Common myeloid progenitor, CD34-positive (primary cell): ENCODE measurements around the gene EAPP.
"Not testable (repeated sequence)": the region's sequence is repeated elsewhere in the genome, so short reads cannot be mapped to it uniquely, and the experiment has no call there.

Experiments
- CTCF ChIA-PET: fragments of 350-600 bp; sonication (Branson Sonifier 250); formaldehyde crosslinking; loops from one replicate; lab custom pipeline; 2021; ENCODE audit warnings: antibody characterized with exemption; lab: Charles Lee
- POLR2A ChIA-PET: fragments of 350-600 bp; sonication (Branson Sonifier 250); formaldehyde crosslinking; loops from one replicate; lab custom pipeline; 2021; ENCODE audit warnings: antibody characterized with exemption; lab: Charles Lee
- DNase-seq, 3 donors: peaks; one replicate each; pipeline versions ENCODE4 v3.0.0 to v3.0.0-alpha.2; 2013
- H3K27ac ChIP-seq, 2 experiments: 1 replicate in 1 of 2; 2 replicates in 1 of 2; pipeline ENCODE4 v1.7.0; 2013; ENCODE audit warnings: inconsistent platforms in 2 of 2, low read length in 2 of 2, mild to moderate bottlenecking in 2 of 2, low read depth in 1 of 2, moderate library complexity in 1 of 2; ENCODE audit not compliant: severe bottlenecking in 2 of 2, insufficient read depth in 1 of 2, poor library complexity in 1 of 2
- H3K27me3 ChIP-seq, 5 experiments: replicated peaks in 2 of 5; 1 replicate in 3 of 5; 2 replicates in 2 of 5; pipeline versions ENCODE4 v1.6.1 to v1.7.0; 2013; ENCODE audit warnings: low read length in 4 of 5, mild to moderate bottlenecking in 2 of 5, moderate library complexity in 2 of 5, inconsistent platforms in 1 of 5; ENCODE audit not compliant: insufficient read depth in 5 of 5, control insufficient read depth in 4 of 5
- H3K36me3 ChIP-seq, 4 experiments: 1 replicate in 2 of 4; 2 replicates in 2 of 4; pipeline versions ENCODE4 v1.6.1 to v1.7.0; 2013; ENCODE audit warnings: low read length in 3 of 4, control low read depth in 1 of 4, mild to moderate bottlenecking in 1 of 4; ENCODE audit not compliant: control insufficient read depth in 4 of 4, insufficient read depth in 4 of 4
- H3K4me1 ChIP-seq, 4 experiments: 1 replicate in 3 of 4; 2 replicates in 1 of 4; pipeline versions ENCODE4 v1.6.1 to v1.7.1; 2013; ENCODE audit warnings: low read length in 3 of 4, mild to moderate bottlenecking in 3 of 4, control low read depth in 1 of 4, inconsistent platforms in 1 of 4, moderate library complexity in 1 of 4; ENCODE audit not compliant: control insufficient read depth in 4 of 4, insufficient read depth in 4 of 4; ENCODE audit errors: control extremely low read depth in 1 of 4
- H3K4me3 ChIP-seq, 7 experiments: 1 replicate in 4 of 7; 2 replicates in 3 of 7; pipeline versions ENCODE4 v1.5.1 to v1.7.0; 2013; ENCODE audit warnings: mild to moderate bottlenecking in 7 of 7, low read length in 6 of 7, moderate library complexity in 6 of 7, inconsistent platforms in 2 of 7, low read depth in 2 of 7, control low read depth in 1 of 7; ENCODE audit not compliant: insufficient read depth in 4 of 7, control insufficient read depth in 1 of 7; ENCODE audit errors: extremely low read depth in 1 of 7
- H3K9me3 ChIP-seq, 5 experiments: 1 replicate in 4 of 5; 2 replicates in 1 of 5; pipeline versions ENCODE4 v1.6.1 to v1.7.1; 2013; ENCODE audit warnings: low read length in 4 of 5, mild to moderate bottlenecking in 2 of 5, inconsistent platforms in 1 of 5, low read depth in 1 of 5, moderate library complexity in 1 of 5; ENCODE audit not compliant: control insufficient read depth in 4 of 5, insufficient read depth in 2 of 5; ENCODE audit errors: control extremely low read depth in 1 of 5
- WGBS: methylation state at CpG from one replicate; pipeline ENCODE4 v1.1.5; 2013; ENCODE audit not compliant: insufficient coverage; 5-methylcytosine and 5-hydroxymethylcytosine counted together

The EAPP gene

GRCh38 chr14:34538096-34538495 is 1.4 kb downstream of the EAPP start:
- 97% methylated on average over 4 of the region's 6 CpGs for WGBS
- Histone ChIP-seq H3K4me3 (peak overlapping the region in 6 of 7 experiments; percentile 96 to 99 (median 99)), H3K4me1 (peaks cover 10 to 24% (median 17%) of the 10 kb centered on the region in 4 experiments), H3K36me3 (peaks cover 6 to 25% (median 12%) of the 10 kb centered on the region in 4 experiments), H3K27ac (peak overlapping the region in 1 of 2 experiments; percentile 98)
- H3K27me3 ChIP-seq, H3K9me3 ChIP-seq, POLR2A ChIA-PET, DNase-seq: not testable (repeated sequence)
- CTCF ChIA-PET = interaction anchor here (1.0 kb wide), 1 partner anchor 207 kb away, joined by 3 read pairs; no protein-coding TSS in a partner anchor

DNA sequence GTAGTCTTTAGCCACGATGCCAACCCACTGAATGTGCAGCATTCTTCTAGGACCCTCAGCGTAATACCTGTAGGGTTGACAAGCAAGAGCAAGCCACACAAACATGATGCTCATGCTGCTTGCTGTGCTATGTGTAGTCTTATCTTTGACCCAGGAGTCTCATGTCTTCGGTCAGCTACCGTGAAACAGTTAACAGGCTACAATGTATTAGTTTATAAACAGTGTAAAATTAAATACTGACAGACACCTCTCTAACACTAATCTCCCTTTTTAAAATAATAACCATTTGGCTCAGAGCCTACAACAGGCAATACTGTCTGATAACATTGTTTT is 1.9 kb downstream of the EAPP start:
- DNase-seq = no peak
- 87% methylated on average over 2 of the region's 4 CpGs for WGBS
- H3K27ac ChIP-seq = peak overlapping the region in 1 of 2 experiments; percentile 98
- H3K27me3 ChIP-seq = no peaks in the 10 kb centered on the region
- peaks cover 6 to 30% (median 13%) of the 10 kb centered on the region in 4 experiments for H3K36me3 ChIP-seq
- no peaks in the 10 kb centered on the region for H3K9me3 ChIP-seq
- peaks cover 10 to 24% (median 17%) of the 10 kb centered on the region in 4 experiments for H3K4me1 ChIP-seq
- peak overlapping the region in 1 of 7 experiments; percentile 99 for H3K4me3 ChIP-seq
- POLR2A ChIA-PET = no interaction called here
- CTCF ChIA-PET = no interaction called here

GRCh38 chr14:34536951-34537676 is 2.4 kb downstream of the EAPP start:
- Histone ChIP-seq H3K9me3 (no peaks in the 10 kb centered on the region), H3K4me3 (no peak overlapping the region), H3K27me3 (no peaks in the 10 kb centered on the region), H3K27ac (no peak overlapping the region), H3K4me1 (peaks cover 10 to 24% (median 17%) of the 10 kb centered on the region in 4 experiments), H3K36me3 (peaks cover 8 to 35% (median 15%) of the 10 kb centered on the region in 4 experiments)
- ChIA-PET CTCF (interaction anchor here (2.1 kb wide), 1 partner anchor 13 kb away, joined by 6 read pairs; no protein-coding TSS in a partner anchor), POLR2A (no interaction called here)
- 100% methylated on average over 3 of the region's 4 CpGs for WGBS
- DNase-seq = no peak

- ChIA-PET POLR2A (no interaction called here), CTCF (interaction anchor here (1.2 to 1.8 kb wide), 2 partner anchors 8 to 202 kb away, joined by 3 to 4 read pairs; no protein-coding TSS in a partner anchor)
- H3K4me3 ChIP-seq = no peak overlapping the region
- no peak overlapping the region for H3K27ac ChIP-seq
- DNase-seq = no peak
- peaks cover 25 to 81% (median 46%) of the 10 kb centered on the region in 4 experiments for H3K36me3 ChIP-seq
- 100% methylated on average over 1 of the region's 1 CpG for WGBS
- no peaks in the 10 kb centered on the region for H3K27me3 ChIP-seq
- H3K9me3 ChIP-seq = no peaks in the 10 kb centered on the region
- no peaks in the 10 kb centered on the region for H3K4me1 ChIP-seq
Measured at GRCh38 chr14:34527591-34527990, 11.9 kb downstream of the EAPP start.

DNA sequence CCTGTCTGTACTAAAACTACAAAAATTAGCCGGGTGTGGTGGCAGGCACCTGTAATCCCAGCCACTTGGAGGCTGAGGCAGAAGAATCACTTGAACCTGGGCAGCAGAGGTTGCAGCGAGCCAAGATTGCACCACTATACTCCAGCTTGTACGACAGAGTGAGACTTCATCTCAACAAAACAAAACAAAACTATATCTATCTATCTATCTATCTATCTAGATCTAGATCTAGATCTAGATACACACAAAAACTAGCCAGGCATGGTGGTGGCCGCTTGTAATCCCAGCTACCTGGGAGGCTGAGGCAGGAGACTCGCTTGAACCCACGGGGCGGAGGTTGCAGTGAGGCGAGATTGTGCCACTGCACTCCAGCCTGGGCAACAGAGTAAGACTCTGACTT is 15.3 kb downstream of the EAPP start:
- H3K27me3 ChIP-seq, H3K27ac ChIP-seq, H3K9me3 ChIP-seq, DNase-seq, H3K4me1 ChIP-seq, H3K4me3 ChIP-seq, POLR2A ChIA-PET: not testable (repeated sequence)
- CTCF ChIA-PET = interaction anchor here (2.4 kb wide), 1 partner anchor 12 kb away, joined by 6 read pairs; no protein-coding TSS in a partner anchor
- WGBS = 100% methylated on average over 6 of the region's 8 CpGs
- H3K36me3 ChIP-seq = peaks cover 29 to 82% (median 53%) of the 10 kb centered on the region in 4 experiments

GRCh38 chr14:34522496-34522895 is 17.0 kb downstream of the EAPP start:
- WGBS = 100% methylated on average over 1 of the region's 2 CpGs
- no peak overlapping the region for H3K4me3 ChIP-seq
- H3K4me1 ChIP-seq = no peaks in the 10 kb centered on the region
- H3K9me3 ChIP-seq = no peaks in the 10 kb centered on the region
- no peak for DNase-seq
- ChIA-PET POLR2A (no interaction called here), CTCF (interaction anchor here (2.4 kb wide), 1 partner anchor 14 kb away, joined by 6 read pairs; no protein-coding TSS in a partner anchor)
- peaks cover 24 to 83% (median 54%) of the 10 kb centered on the region in 4 experiments for H3K36me3 ChIP-seq
- H3K27ac ChIP-seq = no peak overlapping the region
- H3K27me3 ChIP-seq = no peaks in the 10 kb centered on the region

DNA sequence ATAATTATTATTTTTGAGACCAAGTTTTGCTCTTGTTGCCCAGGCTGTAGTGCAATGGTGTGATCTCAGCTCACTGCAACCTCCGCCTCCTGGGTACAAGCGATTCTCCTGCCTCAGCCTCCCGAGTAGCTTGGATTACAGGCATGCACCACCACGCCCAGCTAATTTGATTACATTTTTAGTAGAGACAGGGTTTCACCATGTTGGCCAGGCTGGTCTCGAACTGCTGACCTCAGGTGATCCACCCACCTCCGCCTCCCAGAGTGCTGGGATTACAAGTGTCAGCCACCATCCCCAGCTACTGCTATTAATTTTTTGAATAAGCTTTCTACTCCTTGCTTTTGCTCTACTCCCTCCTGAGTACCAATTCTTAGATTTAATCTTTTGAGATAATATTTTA is 18.4 kb downstream of the EAPP start:
- H3K27me3 ChIP-seq, DNase-seq, POLR2A ChIA-PET, H3K4me3 ChIP-seq, H3K9me3 ChIP-seq, H3K4me1 ChIP-seq, H3K27ac ChIP-seq: not testable (repeated sequence)
- H3K36me3 ChIP-seq = peaks cover 23 to 76% (median 49%) of the 10 kb centered on the region in 4 experiments
- 100% methylated on average over 6 of the region's 6 CpGs for whole genome bisulfite sequencing
- CTCF ChIA-PET = interaction anchor here (0.6 to 1.5 kb wide), 2 partner anchors 10 to 14 kb away, joined by 3 to 4 read pairs; no protein-coding TSS in a partner anchor
